ENCODE measurements around the gene ST8SIA5. TPM values are rescaled to one million over a fixed set of nuclear protein-coding genes. Genes with fewer than 3 reads are reported as not detected.

Gene ST8SIA5
- total RNA-seq, 1 donor from 2014 or later = 3.6 TPM

GRCh38 chr18:46629361-46629760 lies 127.5 kb downstream of the ST8SIA5 start:
- no peak for DNase-seq (ENCODE audit: low spot score)

GRCh38 chr18:46628206-46628605 lies 128.6 kb downstream of the ST8SIA5 start:
- no peak for DNase-seq (ENCODE audit: low spot score)

GRCh38 chr18:46627136-46627535 lies 129.7 kb downstream of the ST8SIA5 start:
- no peak for DNase-seq (ENCODE audit: low spot score)

- DNase-seq (ENCODE audit: low spot score) = no peak
Observed at GRCh38 chr18:46625069-46625468, 131.8 kb downstream of the ST8SIA5 start.

GRCh38 chr18:46624127-46624526 lies 132.7 kb downstream of the ST8SIA5 start:
- no peak for DNase-seq (ENCODE audit: low spot score)

GRCh38 chr18:46623541-46623940 lies 133.3 kb downstream of the ST8SIA5 start:
- DNase-seq (ENCODE audit: low spot score) = peak; percentile 11

- peak; percentile 10 for DNase-seq (ENCODE audit: low spot score)
Observed at GRCh38 chr18:46622999-46623398, 133.9 kb downstream of the ST8SIA5 start.

GRCh38 chr18:46622451-46622850 lies 134.4 kb downstream of the ST8SIA5 start:
- no peak for DNase-seq (ENCODE audit: low spot score)

GRCh38 chr18:46621871-46622270 lies 135.0 kb downstream of the ST8SIA5 start:
- DNase-seq (ENCODE audit: low spot score) = no peak

- no peak for DNase-seq (ENCODE audit: low spot score)
Observed at GRCh38 chr18:46621111-46621766, 135.6 kb downstream of the ST8SIA5 start.

GRCh38 chr18:46619559-46619958 lies 137.3 kb downstream of the ST8SIA5 start:
- DNase-seq (ENCODE audit: low spot score) = no peak

Other genes with a start within 250 kb of the ST8SIA5 start
- not detected for gene LOXHD1, start 99.8 kb downstream of the ST8SIA5 start, total RNA-seq (ENCODE audit: insufficient read depth, low replicate concordance)
- gene PIAS2, start 160.5 kb upstream of the ST8SIA5 start, total RNA-seq (ENCODE audit: insufficient read depth, low replicate concordance) = 43.6 TPM
- 2.9 TPM for gene KATNAL2, start 160.5 kb upstream of the ST8SIA5 start, total RNA-seq (ENCODE audit: insufficient read depth, low replicate concordance)

Data from umbilical cord (tissue), 2 donors.